Calu3 (cell line): ENCODE measurements around the gene BMP2. TPM values are rescaled to one million over a fixed set of nuclear protein-coding genes. Genes with fewer than 3 reads are reported as not detected.

Source experiments
- BruUV-seq: library from RNA; stranded (reverse); fragments of 400-500 nt; replicated peaks from 2 replicates; lab custom pipeline; 2021; lab: Mats Ljungman, UMichigan
- CTCF ChIA-PET: fragments of 300-600 bp; sonication (Branson Sonifier 250); formaldehyde crosslinking; loops from one replicate; lab custom pipeline; 2022; ENCODE audit warnings: antibody characterized with exemption; lab: Charles Lee
- DNase-seq: peaks from one replicate; pipeline ENCODE4 v3.0.0; 2022
- H3K27ac Mint-ChIP-seq: one replicate; pipeline ENCODE4 v1.8.0; 2022; ENCODE audit warnings: mixed read lengths; ENCODE audit not compliant: unreplicated experiment
- H3K27me3 Mint-ChIP-seq: one replicate; pipeline ENCODE4 v1.8.0; 2022; ENCODE audit warnings: mixed read lengths; ENCODE audit not compliant: unreplicated experiment
- H3K36me3 Mint-ChIP-seq: one replicate; pipeline ENCODE4 v1.8.0; 2022; ENCODE audit warnings: mild to moderate bottlenecking, moderate library complexity, mixed read lengths; ENCODE audit not compliant: insufficient read depth, unreplicated experiment
- H3K4me1 Mint-ChIP-seq: one replicate; pipeline ENCODE4 v1.8.0; 2022; ENCODE audit warnings: mild to moderate bottlenecking, low read depth, mixed read lengths; ENCODE audit not compliant: unreplicated experiment
- H3K4me3 Mint-ChIP-seq: one replicate; pipeline ENCODE4 v1.8.0; 2022; ENCODE audit warnings: mild to moderate bottlenecking, low read depth, moderate library complexity, mixed read lengths; ENCODE audit not compliant: unreplicated experiment
- H3K9me3 Mint-ChIP-seq: one replicate; pipeline ENCODE4 v1.8.0; 2022; ENCODE audit warnings: low read depth, mixed read lengths; ENCODE audit not compliant: unreplicated experiment
- CTCF ChIP-seq: fragments of 200-600 bp; IDR thresholded peaks from one replicate; pipeline ENCODE4 v1.8.0; 2022; ENCODE audit warnings: antibody characterized with exemption; ENCODE audit not compliant: unreplicated experiment
- intact Hi-C: fragments of 100-400 bp; cut with micrococcal nuclease; formaldehyde crosslinking; loops from one replicate; pipeline ENCODE4 v1.10.0; 2022; ENCODE audit not compliant: unreplicated experiment
- total RNA-seq: library from RNA; stranded (reverse); gene quantifications from 2 replicates; pipeline ENCODE4 v1.2.3, GENCODE V29; 2022

The BMP2 gene
- total RNA-seq, 1 experiment from 2014 or later = 4.5 TPM

GRCh38 chr20:6764619-6765018 lies 2.9 kb upstream of the BMP2 start:
- no TSS peak for BruUV-seq
- intact Hi-C loops = loop anchor here (5.0 kb wide), 1 partner anchor 62 kb away; no protein-coding TSS in a partner anchor
- Mint-ChIP-seq H3K4me1 (peaks cover 7% of the 10 kb centered on the region), H3K27ac (no peak overlapping the region), H3K4me3 (no peak overlapping the region), H3K9me3 (no peaks in the 10 kb centered on the region), H3K36me3 (peaks cover 18% of the 10 kb centered on the region), H3K27me3 (no peaks in the 10 kb centered on the region)
- DNase-seq = no peak
- TF ChIP-seq CTCF = no peak
- CTCF ChIA-PET = no interaction called here

- DNase-seq = peak; percentile 10
- TF ChIP-seq CTCF = peak; percentile 22
- Mint-ChIP-seq H3K27ac (no peak overlapping the region), H3K36me3 (peaks cover 23% of the 10 kb centered on the region), H3K27me3 (no peaks in the 10 kb centered on the region), H3K4me1 (peaks cover 8% of the 10 kb centered on the region), H3K4me3 (no peak overlapping the region), H3K9me3 (no peaks in the 10 kb centered on the region)
- BruUV-seq = no TSS peak
- intact Hi-C loops = loop anchor here (2.0 to 5.0 kb wide), 2 partner anchors 63 to 129 kb away; no protein-coding TSS in a partner anchor
- CTCF ChIA-PET = interaction anchor here (0.9 kb wide), 1 partner anchor 104 kb away, joined by 4 read pairs; no protein-coding TSS in a partner anchor
Observed at GRCh38 chr20:6765469-6766058, 1.9 kb upstream of the BMP2 start.

- H3K4me3 Mint-ChIP-seq = no peak overlapping the region
- no peak overlapping the region for H3K27ac Mint-ChIP-seq
- H3K9me3 Mint-ChIP-seq = no peaks in the 10 kb centered on the region
- intact Hi-C loops = loop anchor here (2.0 to 5.0 kb wide), 2 partner anchors 64 to 130 kb away; no protein-coding TSS in a partner anchor
- CTCF ChIA-PET = interaction anchor here (0.9 kb wide), 1 partner anchor 105 kb away, joined by 4 read pairs; no protein-coding TSS in a partner anchor
- peaks cover 23% of the 10 kb centered on the region for H3K36me3 Mint-ChIP-seq
- TF ChIP-seq CTCF = no peak
- H3K4me1 Mint-ChIP-seq = peaks cover 8% of the 10 kb centered on the region
- no TSS peak for BruUV-seq
- DNase-seq = no peak
- H3K27me3 Mint-ChIP-seq = no peaks in the 10 kb centered on the region
Observed at GRCh38 chr20:6766433-6766832, 1.1 kb upstream of the BMP2 start.

GRCh38 chr20:6767126-6767535 lies 355 bp upstream of the BMP2 start:
- Mint-ChIP-seq H3K27ac (no peak overlapping the region), H3K36me3 (peaks cover 23% of the 10 kb centered on the region), H3K9me3 (no peaks in the 10 kb centered on the region), H3K27me3 (no peaks in the 10 kb centered on the region), H3K4me3 (peak overlapping the region; percentile 76), H3K4me1 (peaks cover 8% of the 10 kb centered on the region)
- CTCF ChIA-PET = no interaction called here
- intact Hi-C loops = loop anchor here (2.0 to 5.0 kb wide), 2 partner anchors 65 to 130 kb away; no protein-coding TSS in a partner anchor
- TF ChIP-seq CTCF = no peak
- BruUV-seq = no TSS peak
- no peak for DNase-seq
